ENCODE measurements around the gene TMEM47.

Gene TMEM47

GRCh38 chrX:34585561-34585960 lies 71.5 kb downstream of the TMEM47 start:
- no peak for DNase-seq (ENCODE audit: low spot score)

DNA sequence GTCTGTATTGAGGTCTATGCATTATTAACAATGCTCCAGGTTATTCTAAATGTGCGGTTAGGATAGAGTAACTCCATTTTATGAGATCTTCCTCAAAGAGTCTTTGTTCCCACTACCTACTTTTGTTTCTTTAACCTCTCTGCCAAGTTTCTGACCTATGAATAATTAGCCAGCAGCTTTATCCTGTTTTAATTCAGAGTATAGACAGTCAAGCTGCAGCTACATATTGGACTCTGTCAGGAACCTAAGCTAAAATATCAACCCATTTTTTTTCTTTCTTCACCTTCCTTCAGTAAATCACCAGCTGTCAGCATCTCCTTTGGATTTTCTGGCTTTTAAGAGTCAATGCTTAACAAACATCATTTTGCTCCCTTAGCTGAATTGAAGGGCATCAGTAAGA lies 72.3 kb downstream of the TMEM47 start:
- DNase-seq (ENCODE audit: low spot score) = no peak

DNA sequence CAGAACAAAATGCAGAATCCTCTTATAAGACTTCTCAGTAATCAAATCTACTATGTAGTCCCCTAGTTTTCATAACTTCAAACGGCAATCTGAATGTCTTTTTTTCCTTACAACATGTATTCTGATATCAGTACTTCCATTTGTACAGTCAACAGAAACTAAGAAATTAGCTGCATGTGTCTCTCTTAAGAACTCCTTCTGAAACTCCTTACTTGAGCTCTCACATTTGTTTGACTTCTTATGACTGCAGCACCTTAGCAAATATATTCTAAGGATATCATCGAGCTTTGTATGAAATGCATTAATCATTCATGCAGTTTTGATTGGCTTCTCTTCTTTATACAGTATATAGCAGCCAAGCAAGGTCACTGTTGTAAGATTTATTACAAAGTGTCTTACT lies 77.0 kb downstream of the TMEM47 start:
- DNase-seq (ENCODE audit: low spot score) = no peak

DNA sequence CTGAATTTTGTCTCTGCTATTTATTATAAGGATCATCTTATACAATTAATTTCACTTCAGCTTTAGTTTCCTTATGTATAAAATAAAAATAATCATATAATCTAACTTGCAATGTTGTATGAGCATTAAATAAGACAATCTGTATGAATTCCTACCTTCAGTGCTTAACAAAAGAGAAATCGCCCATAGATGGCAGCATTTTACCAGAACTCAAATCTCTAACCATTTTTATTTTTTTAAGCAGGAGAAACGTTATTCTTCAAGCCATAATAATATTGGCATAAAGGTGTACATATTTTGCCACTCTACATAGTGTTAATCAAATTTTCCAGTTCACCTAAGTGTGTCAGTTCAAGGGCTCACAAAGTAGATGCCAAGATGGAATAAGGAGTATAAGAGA lies 78.8 kb downstream of the TMEM47 start:
- DNase-seq (ENCODE audit: low spot score) = peak; percentile 46

Data from kidney tubule cell (primary cell).